Thoracic aorta (tissue), 2 donors: Measurements from ENCODE around the gene KRTAP24-1. TPM values are rescaled to one million over a fixed set of nuclear protein-coding genes. Genes with fewer than 3 reads are reported as not detected.

Source experiments
- ATAC-seq: fragments of 150-250 bp; one replicate; pipeline ENCODE4 v1.8.0; 2017; ENCODE audit warnings: low read depth; ENCODE audit not compliant: insufficient number of reproducible peaks, low FRiP score
- DNase-seq: peaks from one replicate; pipeline ENCODE4 v3.0.0-alpha.2; 2020; ENCODE audit warnings: low spot score
- H3K27ac ChIP-seq, 2 donors: fragments of 200-600 bp; sonication (generic); 1 replicate in 1 of 2; 2 replicates in 1 of 2; pipeline ENCODE4 v1.5.1; 2016; ENCODE audit warnings: mild to moderate bottlenecking in 2 of 2, moderate library complexity in 2 of 2
- H3K27me3 ChIP-seq: fragments of 200-600 bp; sonication (generic); replicated peaks from 2 replicates; pipeline ENCODE4 v1.6.0; 2016; ENCODE audit warnings: mild to moderate bottlenecking; ENCODE audit not compliant: insufficient read depth
- H3K36me3 ChIP-seq: fragments of 200-600 bp; sonication (generic); one replicate; pipeline ENCODE4 v1.5.1; 2016
- H3K4me1 ChIP-seq, 2 donors: fragments of 200-600 bp; sonication (generic); 1 replicate in 1 of 2; 2 replicates in 1 of 2; pipeline versions ENCODE4 v1.5.1 to v1.6.0; 2016; ENCODE audit warnings: low read depth in 2 of 2, mild to moderate bottlenecking in 1 of 2; ENCODE audit not compliant: control insufficient read depth in 1 of 2
- H3K4me3 ChIP-seq: fragments of 200-600 bp; sonication (generic); 2 replicates; pipeline ENCODE4 v1.5.1; 2016; ENCODE audit warnings: mild to moderate bottlenecking
- H3K9me3 ChIP-seq: fragments of 200-600 bp; sonication (generic); 2 replicates; pipeline ENCODE4 v1.5.1; 2016
- total RNA-seq, 2 donors: library from RNA; depleted of rRNA; stranded (reverse); fragments of >200 nt; gene quantifications; one replicate each; pipeline versions ENCODE4 v1.1.0 to v1.2.3, GENCODE V29; 2016
- TF ChIP-seq, protein P1 (sequence below): fragments of 200-600 bp; sonication (generic); IDR thresholded peaks from one replicate; pipeline ENCODE4 v1.5.1; 2019; ENCODE audit warnings: antibody characterized with exemption

Gene KRTAP24-1
- total RNA-seq, 2 donors from 2014 or later, result not detected

- no peaks in the 10 kb centered on the region for H3K36me3 ChIP-seq
- no peaks in the 10 kb centered on the region for H3K9me3 ChIP-seq
- H3K4me1 ChIP-seq, result no peaks in the 10 kb centered on the region
- H3K27me3 ChIP-seq, result no peaks in the 10 kb centered on the region
- TF ChIP-seq, protein P1, sequence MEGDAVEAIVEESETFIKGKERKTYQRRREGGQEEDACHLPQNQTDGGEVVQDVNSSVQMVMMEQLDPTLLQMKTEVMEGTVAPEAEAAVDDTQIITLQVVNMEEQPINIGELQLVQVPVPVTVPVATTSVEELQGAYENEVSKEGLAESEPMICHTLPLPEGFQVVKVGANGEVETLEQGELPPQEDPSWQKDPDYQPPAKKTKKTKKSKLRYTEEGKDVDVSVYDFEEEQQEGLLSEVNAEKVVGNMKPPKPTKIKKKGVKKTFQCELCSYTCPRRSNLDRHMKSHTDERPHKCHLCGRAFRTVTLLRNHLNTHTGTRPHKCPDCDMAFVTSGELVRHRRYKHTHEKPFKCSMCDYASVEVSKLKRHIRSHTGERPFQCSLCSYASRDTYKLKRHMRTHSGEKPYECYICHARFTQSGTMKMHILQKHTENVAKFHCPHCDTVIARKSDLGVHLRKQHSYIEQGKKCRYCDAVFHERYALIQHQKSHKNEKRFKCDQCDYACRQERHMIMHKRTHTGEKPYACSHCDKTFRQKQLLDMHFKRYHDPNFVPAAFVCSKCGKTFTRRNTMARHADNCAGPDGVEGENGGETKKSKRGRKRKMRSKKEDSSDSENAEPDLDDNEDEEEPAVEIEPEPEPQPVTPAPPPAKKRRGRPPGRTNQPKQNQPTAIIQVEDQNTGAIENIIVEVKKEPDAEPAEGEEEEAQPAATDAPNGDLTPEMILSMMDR, result no peak
- DNase-seq, result no peak
- no peak overlapping the region for H3K27ac ChIP-seq
- no peak for ATAC-seq
- no peak overlapping the region for H3K4me3 ChIP-seq
Observed at GRCh38 chr21:30240661-30241060, 42.1 kb downstream of the KRTAP24-1 start.

- DNase-seq (no peak), ATAC-seq (no peak)
- no peaks in the 10 kb centered on the region for H3K36me3 ChIP-seq
- TF ChIP-seq, protein P1, result no peak
- no peaks in the 10 kb centered on the region for H3K9me3 ChIP-seq
- H3K27ac ChIP-seq, result no peak overlapping the region
- H3K4me3 ChIP-seq, result no peak overlapping the region
- no peaks in the 10 kb centered on the region for H3K27me3 ChIP-seq
- H3K4me1 ChIP-seq, result no peaks in the 10 kb centered on the region
Observed at GRCh38 chr21:30238168-30238567, 44.6 kb downstream of the KRTAP24-1 start.

GRCh38 chr21:30234643-30235042, 48.1 kb downstream of the KRTAP24-1 start:
- Histone ChIP-seq H3K9me3 (no peaks in the 10 kb centered on the region), H3K27ac (no peak overlapping the region), H3K27me3 (no peaks in the 10 kb centered on the region), H3K36me3 (no peaks in the 10 kb centered on the region), H3K4me3 (no peak overlapping the region), H3K4me1 (no peaks in the 10 kb centered on the region)
- ATAC-seq (no peak), DNase-seq (no peak)
- TF ChIP-seq, protein P1, result no peak

- Histone ChIP-seq H3K4me3 (no peak overlapping the region), H3K9me3 (no peaks in the 10 kb centered on the region), H3K4me1 (no peaks in the 10 kb centered on the region), H3K27me3 (no peaks in the 10 kb centered on the region), H3K27ac (no peak overlapping the region), H3K36me3 (no peaks in the 10 kb centered on the region)
- DNase-seq (no peak), ATAC-seq (no peak)
- TF ChIP-seq, protein P1, result no peak
Observed at GRCh38 chr21:30234050-30234449, 48.7 kb downstream of the KRTAP24-1 start.

- H3K27ac ChIP-seq, result no peak overlapping the region
- no peaks in the 10 kb centered on the region for H3K9me3 ChIP-seq
- H3K27me3 ChIP-seq, result no peaks in the 10 kb centered on the region
- H3K4me3 ChIP-seq, result no peak overlapping the region
- ATAC-seq (no peak), DNase-seq (no peak)
- TF ChIP-seq, protein P1, result no peak
- no peaks in the 10 kb centered on the region for H3K36me3 ChIP-seq
- H3K4me1 ChIP-seq, result no peaks in the 10 kb centered on the region
Observed at GRCh38 chr21:30233228-30234020, 49.3 kb downstream of the KRTAP24-1 start.
